Astrocyte (in vitro differentiated cells and primary cell): ENCODE data around the gene TP53AIP1. TPM values are rescaled to one million over a fixed set of nuclear protein-coding genes. Genes with fewer than 3 reads are reported as not detected.
A peak's percentile ranks its signal among the peaks of the same experiment; 100 is the strongest.

Experiments used
- DNase-seq: peaks from one replicate; pipeline ENCODE4 v3.0.0-alpha.2; 2010; ENCODE audit warnings: low read depth
- FAIRE-seq: peaks from 2 replicates; lab custom pipeline; 2011; peaks lifted over from hg19 to GRCh38; lab: Jason Lieb, UNC
- H2AFZ ChIP-seq: 2 replicates; pipeline ENCODE4 v1.6.0; 2012; ENCODE audit warnings: low read depth, low read length, inconsistent platforms
- H3K27ac ChIP-seq: 2 replicates; pipeline ENCODE4 v1.5.1; 2011; ENCODE audit warnings: low read depth, low read length, inconsistent platforms
- H3K27me3 ChIP-seq: 2 replicates; pipeline ENCODE4 v1.6.0; 2011; ENCODE audit warnings: low read length, inconsistent platforms; ENCODE audit not compliant: insufficient read depth
- H3K36me3 ChIP-seq: 2 replicates; pipeline ENCODE4 v1.5.1; 2011; ENCODE audit warnings: low read length, inconsistent platforms; ENCODE audit not compliant: insufficient read depth
- H3K4me1 ChIP-seq: 2 replicates; pipeline ENCODE4 v1.5.1; 2011; ENCODE audit warnings: low read length, inconsistent platforms; ENCODE audit not compliant: insufficient read depth
- H3K4me2 ChIP-seq: 2 replicates; pipeline ENCODE4 v1.6.0; 2012; ENCODE audit warnings: low read length, inconsistent platforms
- H3K4me3 ChIP-seq: 2 replicates; pipeline ENCODE4 v1.5.1; 2011; ENCODE audit warnings: low read depth, mild to moderate bottlenecking, low read length, inconsistent platforms; ENCODE audit not compliant: insufficient read depth
- H3K79me2 ChIP-seq: 2 replicates; pipeline ENCODE4 v1.6.0; 2012; ENCODE audit warnings: mild to moderate bottlenecking, low read length, inconsistent platforms; ENCODE audit not compliant: insufficient read depth
- H3K9ac ChIP-seq: 2 replicates; pipeline ENCODE4 v1.6.0; 2012; ENCODE audit warnings: mild to moderate bottlenecking, low read length, inconsistent platforms
- H3K9me3 ChIP-seq: 2 replicates; pipeline ENCODE4 v1.5.1; 2012; ENCODE audit warnings: low read depth, mild to moderate bottlenecking, low read length, inconsistent platforms; ENCODE audit not compliant: insufficient read depth
- H4K20me1 ChIP-seq: 2 replicates; pipeline ENCODE4 v1.6.0; 2012; ENCODE audit warnings: low read length, inconsistent platforms; ENCODE audit not compliant: insufficient read depth
- H3K27ac Mint-ChIP-seq: one replicate; pipeline ENCODE4 v1.8.0; 2021; ENCODE audit warnings: mild to moderate bottlenecking, mixed read lengths; ENCODE audit not compliant: unreplicated experiment
- H3K27me3 Mint-ChIP-seq: one replicate; pipeline ENCODE4 v1.8.0; 2021; ENCODE audit warnings: low read depth, mixed read lengths; ENCODE audit not compliant: unreplicated experiment
- H3K36me3 Mint-ChIP-seq: one replicate; pipeline ENCODE4 v1.8.0; 2021; ENCODE audit warnings: low read depth, mixed read lengths; ENCODE audit not compliant: unreplicated experiment
- H3K4me1 Mint-ChIP-seq: one replicate; pipeline ENCODE4 v1.8.0; 2021; ENCODE audit warnings: low read depth, mixed read lengths; ENCODE audit not compliant: unreplicated experiment
- H3K4me3 Mint-ChIP-seq: one replicate; pipeline ENCODE4 v1.8.0; 2021; ENCODE audit warnings: mild to moderate bottlenecking, moderate library complexity, mixed read lengths; ENCODE audit not compliant: unreplicated experiment
- H3K9me3 Mint-ChIP-seq: one replicate; pipeline ENCODE4 v1.8.0; 2021; ENCODE audit warnings: mild to moderate bottlenecking, mixed read lengths; ENCODE audit not compliant: unreplicated experiment
- EZH2 ChIP-seq: IDR thresholded peaks from 2 replicates; pipeline ENCODE4 v1.6.1; 2012; ENCODE audit warnings: mild to moderate bottlenecking, low read length, inconsistent platforms; ENCODE audit not compliant: insufficient read depth
- total RNA-seq: library from RNA; stranded (reverse); gene quantifications from 2 replicates; pipeline ENCODE4 v1.2.1, GENCODE V29; 2021
- TF ChIP-seq, protein P1 (sequence below): IDR thresholded peaks from 2 replicates; pipeline ENCODE4 v1.5.1; 2011; ENCODE audit warnings: low read depth, mild to moderate bottlenecking, inconsistent platforms, low read length, moderate library complexity; ENCODE audit not compliant: insufficient read depth

Gene TP53AIP1
- total RNA-seq, 1 donor from 2014 or later, result 0.20 TPM

DNA sequence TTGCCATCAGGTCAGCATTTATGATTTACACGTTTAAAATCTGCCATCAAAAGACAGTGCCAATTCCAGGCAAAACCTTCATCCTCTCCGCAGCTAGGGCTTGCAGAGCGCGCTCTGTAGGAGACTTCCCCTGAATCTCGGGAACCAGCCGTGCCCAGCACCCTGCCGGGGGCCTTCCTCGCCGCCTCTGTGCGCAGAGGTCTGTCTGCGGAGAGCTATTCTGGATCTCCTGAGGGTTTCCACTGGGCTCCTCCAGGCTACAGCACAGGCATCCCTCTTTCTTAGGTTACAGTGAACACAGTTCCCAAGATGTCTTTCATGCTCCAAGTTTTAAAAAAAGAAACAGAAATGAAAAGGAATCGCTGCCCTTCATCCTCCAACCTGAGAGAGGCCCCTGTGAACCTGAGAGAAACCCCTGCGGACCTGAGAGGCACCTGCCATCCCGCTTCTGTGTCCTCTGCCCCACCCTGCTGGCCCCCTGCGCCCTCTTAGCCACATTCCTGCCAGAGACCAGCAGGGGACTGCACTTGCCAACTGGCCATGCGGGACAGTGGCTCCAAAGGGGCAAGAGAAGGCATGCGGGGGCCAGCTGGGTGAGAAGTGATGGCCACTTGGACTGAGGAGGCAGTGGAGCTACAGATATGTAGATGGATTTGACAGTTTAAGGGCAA is 16.1 kb downstream of the TP53AIP1 start:
- Histone ChIP-seq H3K36me3 (no peaks in the 10 kb centered on the region), H4K20me1 (no peaks in the 10 kb centered on the region), H3K9ac (no peak overlapping the region), H3K4me2 (no peak overlapping the region), H3K4me3 (no peak overlapping the region), H3K9me3 (no peaks in the 10 kb centered on the region), H3K4me1 (no peaks in the 10 kb centered on the region), H3K27ac (no peak overlapping the region), H3K79me2 (no peaks in the 10 kb centered on the region), H2AFZ (no peak overlapping the region), H3K27me3 (peaks cover 18% of the 10 kb centered on the region)
- Mint-ChIP-seq H3K27me3 (peaks cover 32% of the 10 kb centered on the region), H3K9me3 (peaks cover 2% of the 10 kb centered on the region), H3K4me3 (no peak overlapping the region), H3K4me1 (peaks cover 18% of the 10 kb centered on the region), H3K36me3 (peaks cover 2% of the 10 kb centered on the region), H3K27ac (no peak overlapping the region)
- no peak for DNase-seq
- no peak for FAIRE-seq
- no peak for TF ChIP-seq EZH2
- TF ChIP-seq, protein P1, sequence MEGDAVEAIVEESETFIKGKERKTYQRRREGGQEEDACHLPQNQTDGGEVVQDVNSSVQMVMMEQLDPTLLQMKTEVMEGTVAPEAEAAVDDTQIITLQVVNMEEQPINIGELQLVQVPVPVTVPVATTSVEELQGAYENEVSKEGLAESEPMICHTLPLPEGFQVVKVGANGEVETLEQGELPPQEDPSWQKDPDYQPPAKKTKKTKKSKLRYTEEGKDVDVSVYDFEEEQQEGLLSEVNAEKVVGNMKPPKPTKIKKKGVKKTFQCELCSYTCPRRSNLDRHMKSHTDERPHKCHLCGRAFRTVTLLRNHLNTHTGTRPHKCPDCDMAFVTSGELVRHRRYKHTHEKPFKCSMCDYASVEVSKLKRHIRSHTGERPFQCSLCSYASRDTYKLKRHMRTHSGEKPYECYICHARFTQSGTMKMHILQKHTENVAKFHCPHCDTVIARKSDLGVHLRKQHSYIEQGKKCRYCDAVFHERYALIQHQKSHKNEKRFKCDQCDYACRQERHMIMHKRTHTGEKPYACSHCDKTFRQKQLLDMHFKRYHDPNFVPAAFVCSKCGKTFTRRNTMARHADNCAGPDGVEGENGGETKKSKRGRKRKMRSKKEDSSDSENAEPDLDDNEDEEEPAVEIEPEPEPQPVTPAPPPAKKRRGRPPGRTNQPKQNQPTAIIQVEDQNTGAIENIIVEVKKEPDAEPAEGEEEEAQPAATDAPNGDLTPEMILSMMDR, result no peak

- DNase-seq (no peak), FAIRE-seq (no peak)
- Mint-ChIP-seq H3K4me1 (peaks cover 18% of the 10 kb centered on the region), H3K9me3 (peaks cover 2% of the 10 kb centered on the region), H3K36me3 (peaks cover 3% of the 10 kb centered on the region), H3K27ac (no peak overlapping the region), H3K4me3 (no peak overlapping the region), H3K27me3 (peaks cover 34% of the 10 kb centered on the region)
- no peak overlapping the region for H3K4me3 ChIP-seq
- no peaks in the 10 kb centered on the region for H3K9me3 ChIP-seq
- H3K27me3 ChIP-seq, result peaks cover 19% of the 10 kb centered on the region
- H3K4me2 ChIP-seq, result no peak overlapping the region
- TF ChIP-seq, protein P1, result no peak
- no peak for TF ChIP-seq EZH2
- H3K79me2 ChIP-seq, result no peaks in the 10 kb centered on the region
- no peaks in the 10 kb centered on the region for H3K4me1 ChIP-seq
- no peak overlapping the region for H3K27ac ChIP-seq
- no peak overlapping the region for H3K9ac ChIP-seq
- no peaks in the 10 kb centered on the region for H3K36me3 ChIP-seq
- H4K20me1 ChIP-seq, result no peaks in the 10 kb centered on the region
- no peak overlapping the region for H2AFZ ChIP-seq
Measured at GRCh38 chr11:128926000-128926399, 16.7 kb downstream of the TP53AIP1 start.

DNA sequence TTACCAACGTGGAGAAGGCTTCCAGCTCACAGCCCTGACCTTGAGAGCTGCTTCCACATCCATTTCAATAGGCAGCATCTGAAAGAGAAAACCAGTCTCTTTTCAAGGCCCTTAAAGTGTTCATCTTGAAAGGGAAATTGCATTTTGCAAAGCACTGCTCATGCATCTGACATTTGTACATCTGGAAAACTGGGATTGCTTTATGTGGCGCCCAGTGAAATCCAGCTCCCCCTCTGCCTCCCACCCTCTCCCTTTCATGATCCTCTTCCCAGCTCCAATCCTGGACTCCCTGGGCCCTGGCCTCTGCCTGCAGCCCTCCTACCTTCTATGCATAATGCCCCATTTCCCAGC is 17.4 kb downstream of the TP53AIP1 start:
- Mint-ChIP-seq H3K27me3 (peaks cover 41% of the 10 kb centered on the region), H3K9me3 (peaks cover 2% of the 10 kb centered on the region), H3K4me3 (no peak overlapping the region), H3K36me3 (peaks cover 5% of the 10 kb centered on the region), H3K4me1 (peaks cover 18% of the 10 kb centered on the region), H3K27ac (peak overlapping the region; percentile 12)
- Histone ChIP-seq H2AFZ (no peak overlapping the region), H3K4me3 (no peak overlapping the region), H3K36me3 (no peaks in the 10 kb centered on the region), H3K4me2 (no peak overlapping the region), H3K27ac (no peak overlapping the region), H4K20me1 (no peaks in the 10 kb centered on the region), H3K4me1 (no peaks in the 10 kb centered on the region), H3K9me3 (no peaks in the 10 kb centered on the region), H3K27me3 (peaks cover 25% of the 10 kb centered on the region), H3K9ac (no peak overlapping the region), H3K79me2 (no peaks in the 10 kb centered on the region)
- TF ChIP-seq, protein P1, result no peak
- TF ChIP-seq EZH2, result no peak
- FAIRE-seq, result no peak
- DNase-seq, result no peak
